GM04504 (cell line): Measurements from ENCODE around the gene SHISA5.
"Not testable (repeated sequence)": the region's sequence is repeated elsewhere in the genome, so short reads cannot be mapped to it uniquely, and the experiment has no call there.

Experiments used
- DNase-seq: peaks from one replicate; pipeline ENCODE4 v3.0.0-alpha.2; 2012; ENCODE audit warnings: low read depth

Gene SHISA5

DNA sequence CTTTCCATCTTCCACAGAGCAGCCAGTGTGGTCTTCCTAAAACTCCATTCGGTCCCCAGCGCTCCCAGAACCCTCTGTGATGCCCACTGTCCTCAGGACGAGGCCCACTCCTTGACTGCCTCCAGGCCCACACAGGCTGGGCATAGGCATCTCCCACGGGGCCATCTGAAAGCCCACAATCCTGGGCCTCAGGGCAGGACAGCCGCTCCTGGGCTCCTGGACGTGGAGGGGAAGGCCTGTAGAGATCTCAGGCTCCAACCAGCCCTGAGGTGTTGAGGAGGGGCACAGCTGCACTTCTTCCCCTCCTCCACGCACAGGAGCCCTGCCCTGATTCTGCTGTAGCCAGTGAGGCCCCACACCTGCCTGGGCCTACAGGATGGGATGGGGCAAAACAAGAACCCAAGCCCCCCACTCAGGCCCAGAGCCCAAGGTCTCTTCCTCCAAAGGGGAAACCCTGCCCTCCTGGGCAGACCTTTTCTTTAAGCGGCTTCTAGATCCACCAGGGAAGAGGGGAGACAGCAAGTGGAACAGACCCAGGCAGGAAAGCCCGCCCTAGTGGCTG, 25.9 kb downstream of the SHISA5 start:
- DNase-seq: no peak

DNA sequence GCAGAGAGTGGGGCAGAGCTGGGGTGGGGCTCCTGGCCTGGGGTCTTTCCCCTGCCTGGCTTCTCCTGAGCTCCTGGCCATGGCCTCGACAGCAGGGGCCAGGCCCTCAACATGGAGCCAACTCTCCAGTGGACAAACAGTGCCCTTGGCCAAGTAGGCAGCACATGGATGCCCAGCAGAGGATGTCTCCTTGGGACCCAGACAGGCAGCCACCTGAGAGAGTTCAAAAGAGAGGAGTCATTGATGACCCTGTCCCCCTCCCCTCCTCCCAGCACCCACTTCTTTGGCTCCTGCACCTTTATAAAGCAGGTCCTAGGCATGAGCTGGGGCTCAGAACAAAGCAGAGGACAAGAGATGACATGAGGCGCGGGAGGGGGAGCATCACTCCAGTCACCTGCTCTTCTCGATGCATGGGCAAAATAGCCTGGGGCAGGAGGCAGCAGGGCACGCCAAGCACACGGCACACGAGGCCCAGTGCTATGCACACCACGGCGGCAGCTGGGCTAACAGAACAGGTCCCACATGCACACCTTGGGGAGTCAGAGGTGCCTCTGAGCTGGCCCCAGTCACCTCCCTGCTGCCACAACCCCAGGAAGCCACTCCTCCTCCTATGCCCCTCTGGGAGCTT, 27.4 kb downstream of the SHISA5 start:
- no peak for DNase-seq

DNA sequence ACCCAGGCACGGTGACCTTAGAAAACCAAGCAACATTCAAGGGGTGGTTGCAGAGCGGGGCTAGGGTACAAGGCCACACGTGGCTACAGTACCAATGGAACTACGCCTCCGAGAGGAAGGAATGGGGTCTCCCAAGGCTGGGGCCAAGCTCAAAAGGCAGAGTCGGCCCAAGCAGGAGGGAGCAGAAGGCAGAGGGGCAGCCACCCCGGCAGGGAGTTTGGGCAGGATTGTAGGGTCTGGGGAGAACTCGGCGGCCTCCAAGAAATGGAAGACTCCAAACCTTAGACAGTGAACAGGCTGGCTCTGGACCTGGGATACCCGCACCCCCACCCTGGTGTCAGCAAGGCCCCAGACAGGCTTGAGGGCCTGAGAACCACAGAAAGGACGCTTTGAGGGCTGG, 28.8 kb downstream of the SHISA5 start:
- DNase-seq: no peak

DNA sequence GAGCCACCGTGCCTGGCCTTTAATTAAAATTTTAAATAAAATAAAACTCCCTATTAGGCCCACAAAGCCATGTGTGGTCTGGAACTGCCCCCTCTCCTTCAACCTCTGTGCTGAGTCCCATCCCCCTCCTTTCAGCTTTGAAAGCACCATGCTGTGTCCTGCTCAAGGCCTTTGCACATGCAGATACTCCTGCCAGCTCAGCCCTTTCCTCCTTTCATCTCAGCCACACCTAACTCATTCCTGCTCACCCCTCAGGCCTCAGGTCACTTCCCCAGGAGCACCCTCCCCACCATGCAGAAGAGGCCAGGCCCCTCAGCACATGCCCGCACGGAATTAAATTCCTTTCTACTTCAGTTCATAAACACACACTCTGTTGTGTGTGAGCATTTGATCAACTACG, 29.4 kb downstream of the SHISA5 start:
- no peak for DNase-seq

DNA sequence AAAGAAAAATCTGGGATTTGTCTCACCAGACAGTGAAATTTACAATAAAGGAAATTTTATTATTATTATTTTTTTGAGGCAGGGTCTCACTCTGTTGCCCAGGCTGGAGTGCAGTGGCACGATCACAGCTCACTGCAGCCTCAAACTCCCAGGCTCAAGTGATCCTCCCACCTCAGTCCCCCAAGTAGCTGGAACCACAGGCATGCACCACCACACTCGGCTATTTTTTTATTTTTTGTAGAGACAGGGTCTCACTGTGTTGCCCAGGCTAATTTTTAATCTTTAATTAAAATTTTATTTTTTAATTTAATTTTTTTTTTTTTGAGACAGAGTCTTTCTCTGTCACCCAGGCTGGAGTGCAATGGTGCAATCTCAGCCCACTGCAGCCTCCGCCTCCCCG, 29.9 kb downstream of the SHISA5 start:
- not testable (repeated sequence) for DNase-seq

DNA sequence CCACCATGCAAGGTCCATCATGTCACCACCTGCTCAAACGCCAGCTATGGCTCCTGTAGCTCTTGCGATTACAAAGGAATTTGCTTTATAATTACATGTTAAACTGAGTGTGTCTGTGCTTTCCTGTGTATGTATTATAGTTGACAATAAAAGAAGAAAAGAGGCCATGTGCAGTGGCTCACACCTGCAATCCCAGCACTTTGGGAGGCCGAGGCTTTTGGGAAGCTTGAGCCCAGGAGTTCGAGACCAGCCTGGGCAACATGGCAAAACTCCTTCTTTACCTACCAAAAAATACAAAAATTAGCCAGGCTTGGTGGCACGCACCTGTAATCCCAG, 30.4 kb downstream of the SHISA5 start:
- no peak for DNase-seq

DNA sequence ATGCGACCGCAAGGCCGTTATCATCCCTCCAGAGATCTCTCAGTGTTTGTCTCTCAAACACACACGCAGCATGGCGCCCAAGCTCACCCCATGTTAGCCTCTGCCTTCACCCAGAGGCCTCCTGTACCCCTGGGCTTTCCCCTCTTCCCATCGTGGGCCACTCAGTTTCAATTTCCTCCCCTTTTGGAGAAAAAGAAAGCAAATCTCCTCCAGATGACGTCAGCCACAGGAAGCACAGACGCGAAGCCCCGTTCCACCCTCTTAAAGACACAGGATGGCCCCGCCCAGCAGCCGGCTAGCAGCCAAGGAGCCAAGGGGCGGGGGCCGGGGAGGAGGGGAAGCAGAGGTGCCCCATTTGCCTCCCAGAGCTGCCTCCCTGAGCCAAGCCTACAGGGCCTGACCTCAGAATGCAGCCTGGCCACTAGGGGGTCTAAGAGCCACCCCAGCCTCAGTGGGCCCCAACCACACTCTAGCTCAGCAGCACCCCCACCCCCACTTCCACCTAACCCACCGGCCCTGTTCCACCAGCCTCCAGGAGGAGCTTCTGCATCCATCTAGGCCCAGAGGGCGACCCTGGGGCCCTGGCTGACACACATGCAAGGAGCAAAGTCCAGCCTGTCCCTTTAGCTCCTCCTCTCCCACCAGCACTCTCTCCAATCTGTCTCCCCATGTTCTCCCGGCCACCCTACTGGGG, 30.9 kb downstream of the SHISA5 start:
- peak; percentile 83 for DNase-seq

DNA sequence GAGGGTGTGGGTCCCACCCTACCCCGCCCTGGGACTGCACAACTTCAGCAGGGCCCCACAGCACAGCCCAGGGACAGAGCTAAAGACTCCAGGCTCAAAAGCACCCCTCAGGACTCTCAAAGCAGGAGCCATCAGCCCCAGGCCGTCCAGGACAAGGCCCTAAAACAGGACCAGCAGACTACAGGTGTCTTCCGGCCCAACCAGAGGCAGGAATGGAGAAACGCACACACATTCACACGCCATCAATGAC, 31.4 kb downstream of the SHISA5 start:
- DNase-seq: peak; percentile 10

DNA sequence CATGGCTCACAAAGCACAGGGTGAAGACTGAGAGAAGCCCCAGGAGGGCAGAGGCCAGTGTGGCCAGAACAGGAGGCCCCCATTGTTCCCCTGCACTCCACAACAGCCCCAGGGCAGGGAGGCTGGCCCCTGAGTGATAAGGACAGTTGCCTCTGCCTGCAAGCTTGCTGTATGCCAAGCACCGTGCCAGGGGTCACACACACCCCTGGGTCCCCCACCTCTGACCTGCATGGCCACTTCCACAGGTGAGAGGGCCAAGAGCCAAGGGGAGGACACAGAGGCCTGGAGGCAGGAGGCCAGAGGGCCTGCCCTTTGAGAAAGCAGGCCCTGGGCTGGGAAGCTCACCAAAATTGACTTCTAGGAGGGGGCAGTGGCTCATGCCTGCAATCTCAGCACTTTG, 33.7 kb downstream of the SHISA5 start:
- no peak for DNase-seq

DNA sequence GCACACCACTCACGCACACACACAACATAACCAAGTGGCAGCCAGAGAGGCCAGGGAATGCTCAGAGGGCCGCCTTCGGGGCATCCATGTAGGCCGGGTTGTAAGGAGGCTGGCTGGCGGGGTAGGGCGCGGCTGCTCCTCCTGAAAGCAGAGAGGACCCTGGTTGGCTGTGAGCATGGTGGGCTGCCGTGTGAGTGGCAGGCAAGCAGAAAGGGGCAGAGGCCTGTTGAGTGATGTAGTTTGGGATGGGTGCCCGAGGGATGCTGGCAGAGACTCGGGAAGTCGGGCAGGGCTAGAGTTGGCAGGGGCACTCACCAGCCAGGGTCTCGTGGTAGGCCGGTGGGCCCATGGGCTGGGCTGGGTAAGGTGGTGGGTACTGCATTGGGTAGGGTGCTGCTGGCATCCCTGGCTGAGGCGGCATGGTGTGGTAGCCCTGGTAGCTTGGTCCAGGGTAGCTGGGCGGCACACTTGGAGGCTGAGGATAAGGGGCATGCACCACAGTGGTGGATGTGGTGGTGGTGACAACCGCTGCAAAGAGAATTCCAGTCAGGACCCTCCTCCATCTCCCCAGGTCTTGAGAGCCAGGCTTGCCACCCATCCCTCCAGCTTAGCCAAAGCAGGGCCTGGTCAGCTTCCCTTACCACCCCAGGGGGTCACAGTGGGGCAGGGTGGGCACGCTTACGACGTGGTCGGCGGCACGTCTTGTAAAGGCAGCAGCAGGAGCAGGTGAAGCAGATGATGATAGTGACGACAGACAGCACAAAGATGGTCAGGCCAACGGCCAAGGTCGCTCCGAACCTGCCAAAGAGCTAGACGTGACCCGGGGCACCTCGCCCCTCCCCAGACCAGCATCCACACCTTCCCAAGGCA, 34.7 kb downstream of the SHISA5 start:
- DNase-seq: no peak

DNA sequence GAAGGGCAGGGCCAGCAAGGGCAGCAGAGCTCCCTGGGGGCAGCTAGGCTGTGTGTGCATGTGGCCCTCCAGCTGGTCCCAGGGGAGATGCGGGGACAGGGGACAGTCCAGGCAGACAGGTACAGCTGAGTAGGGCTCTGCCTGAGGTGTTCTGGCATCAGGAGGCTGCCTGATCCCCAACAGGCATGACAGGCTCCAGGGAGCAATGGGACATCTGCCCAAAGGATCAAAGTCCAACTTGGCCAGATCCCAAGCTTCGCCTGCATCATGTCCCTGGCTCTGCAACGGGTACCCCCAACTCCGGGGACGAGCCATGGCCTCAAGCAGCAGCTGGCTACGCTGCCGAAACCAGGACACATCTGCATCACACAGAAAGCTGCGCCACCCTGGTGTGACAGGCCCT, 35.6 kb downstream of the SHISA5 start:
- no peak for DNase-seq

DNA sequence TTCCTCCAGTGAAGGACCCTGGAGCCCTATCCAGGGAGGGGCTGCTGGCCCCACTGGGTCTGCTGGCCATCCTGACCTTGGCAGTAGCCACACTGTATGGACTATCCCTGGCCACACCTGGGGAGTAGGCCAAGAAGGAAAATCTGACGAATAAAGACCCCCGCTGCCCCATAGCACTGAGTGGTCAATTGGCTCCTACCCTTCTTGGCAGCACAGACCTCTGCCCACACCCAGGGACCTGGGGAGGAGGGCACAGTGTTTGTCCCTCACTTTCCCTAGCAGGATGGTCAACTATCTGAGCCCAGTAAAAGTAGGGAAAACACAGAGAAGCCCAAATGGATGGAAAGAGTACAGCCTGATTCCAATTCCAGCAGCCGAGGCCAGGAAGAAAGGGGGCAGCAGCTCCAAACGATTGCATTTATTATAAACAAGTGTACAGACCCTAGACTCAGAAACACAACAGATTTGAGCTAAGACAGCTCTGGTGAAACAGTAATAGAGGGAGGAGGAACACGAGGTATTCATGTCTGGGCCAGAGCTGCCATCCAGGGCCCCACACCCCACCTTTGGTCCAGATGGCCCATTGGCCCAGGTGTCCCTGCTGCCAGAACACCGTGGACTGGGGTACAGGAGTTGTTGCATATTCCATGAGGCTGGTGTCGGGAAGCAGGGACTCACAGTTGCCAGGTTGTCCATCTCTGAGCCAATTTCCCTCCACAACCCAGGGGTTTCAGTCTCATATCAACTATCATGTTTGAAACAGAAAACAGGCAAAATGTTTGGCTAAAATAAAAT, 36.3 kb downstream of the SHISA5 start:
- no peak for DNase-seq

DNA sequence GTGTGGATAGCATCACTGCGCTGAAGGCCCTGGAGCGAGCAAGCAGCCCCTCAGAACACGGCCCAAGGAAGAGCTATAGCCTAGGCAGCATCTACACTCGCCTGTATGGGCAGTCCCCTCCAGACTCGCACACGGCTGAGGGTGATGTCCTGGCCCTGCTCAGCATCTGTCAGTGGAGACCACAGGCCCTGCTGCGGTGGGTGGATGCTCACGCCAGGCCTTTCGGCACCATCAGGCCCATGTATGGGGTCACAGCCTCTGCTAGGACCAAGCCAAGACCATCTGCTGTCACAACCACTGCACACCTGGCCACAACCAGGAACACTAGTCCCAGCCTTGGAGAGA, 36.9 kb downstream of the SHISA5 start:
- no peak for DNase-seq

DNA sequence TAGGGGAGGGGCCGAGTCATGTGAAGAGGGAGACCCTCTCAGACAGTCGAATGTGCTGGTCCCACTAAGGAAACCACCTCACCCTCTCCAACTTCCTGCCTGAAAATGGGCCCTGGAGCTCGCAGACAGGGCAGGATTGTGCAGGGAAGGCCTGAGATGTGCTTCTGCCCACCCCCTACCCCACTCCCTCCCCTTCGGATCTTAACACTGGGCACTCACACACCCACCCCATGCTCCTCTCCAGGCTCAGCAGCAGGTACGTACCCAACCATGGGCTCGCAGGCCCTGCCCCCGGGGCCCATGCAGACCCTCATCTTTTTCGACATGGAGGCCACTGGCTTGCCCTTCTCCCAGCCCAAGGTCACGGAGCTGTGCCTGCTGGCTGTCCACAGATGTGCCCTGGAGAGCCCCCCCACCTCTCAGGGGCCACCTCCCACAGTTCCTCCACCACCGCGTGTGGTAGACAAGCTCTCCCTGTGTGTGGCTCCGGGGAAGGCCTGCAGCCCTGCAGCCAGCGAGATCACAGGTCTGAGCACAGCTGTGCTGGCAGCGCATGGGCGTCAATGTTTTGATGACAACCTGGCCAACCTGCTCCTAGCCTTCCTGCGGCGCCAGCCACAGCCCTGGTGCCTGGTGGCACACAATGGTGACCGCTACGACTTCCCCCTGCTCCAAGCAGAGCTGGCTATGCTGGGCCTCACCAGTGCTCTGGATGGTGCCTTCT, 37.4 kb downstream of the SHISA5 start:
- no peak for DNase-seq

DNA sequence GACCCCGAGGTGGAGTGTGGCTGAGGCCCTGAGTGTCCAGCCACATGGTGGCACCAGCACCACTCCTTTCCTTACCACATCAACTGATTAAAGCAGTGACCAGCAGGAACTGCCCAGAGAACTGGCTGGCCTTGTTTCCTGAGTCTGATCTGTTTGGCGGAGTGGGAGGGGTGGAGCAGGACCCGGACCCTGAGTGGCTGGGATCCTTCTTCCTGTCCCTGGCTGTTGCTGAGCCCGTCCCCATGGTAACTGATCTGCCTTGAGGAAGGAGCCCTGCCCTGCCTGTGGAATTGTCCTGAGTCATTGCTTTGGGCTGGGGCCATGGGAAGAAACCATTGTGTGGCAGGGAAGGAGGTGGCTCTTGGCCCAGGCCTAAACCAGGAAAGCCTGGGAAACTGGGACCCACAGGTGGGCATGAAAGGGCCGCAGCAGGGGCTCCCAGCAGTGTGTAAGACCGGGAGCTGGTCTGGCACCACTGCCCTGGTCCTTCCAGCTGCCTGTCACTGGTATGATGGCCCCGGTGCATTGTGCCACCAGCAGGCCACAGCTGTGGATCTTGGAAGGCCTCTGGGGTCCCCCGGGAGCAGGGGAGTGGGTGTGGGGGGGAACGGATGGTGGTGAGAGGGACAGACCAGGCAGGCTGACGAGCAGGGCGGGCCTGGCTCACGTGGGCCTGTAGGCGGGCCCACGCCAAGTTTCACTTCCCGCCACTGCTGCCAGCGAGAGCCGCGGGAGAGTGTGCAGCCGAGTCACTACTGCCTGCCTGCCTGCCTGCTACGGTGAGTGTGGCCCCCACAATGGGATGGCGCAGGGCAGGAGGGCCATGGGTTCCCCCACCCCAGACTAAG, 38.2 kb downstream of the SHISA5 start:
- peak; percentile 100 for DNase-seq

DNA sequence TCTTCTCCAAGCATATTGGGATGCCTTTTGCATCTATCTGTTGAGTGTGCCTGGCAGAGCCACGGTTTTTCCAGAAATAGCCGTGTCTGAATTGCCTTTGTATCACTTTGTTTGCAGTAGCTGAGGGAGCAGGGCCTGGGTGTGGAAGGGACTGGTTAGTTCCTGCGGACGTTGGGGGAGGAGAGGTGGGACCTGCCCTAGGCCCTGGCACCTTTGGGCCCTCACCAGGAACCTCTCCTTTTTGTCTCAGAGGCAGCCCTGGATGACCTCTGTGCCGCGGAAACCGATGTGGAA, 38.8 kb downstream of the SHISA5 start:
- no peak for DNase-seq

DNA sequence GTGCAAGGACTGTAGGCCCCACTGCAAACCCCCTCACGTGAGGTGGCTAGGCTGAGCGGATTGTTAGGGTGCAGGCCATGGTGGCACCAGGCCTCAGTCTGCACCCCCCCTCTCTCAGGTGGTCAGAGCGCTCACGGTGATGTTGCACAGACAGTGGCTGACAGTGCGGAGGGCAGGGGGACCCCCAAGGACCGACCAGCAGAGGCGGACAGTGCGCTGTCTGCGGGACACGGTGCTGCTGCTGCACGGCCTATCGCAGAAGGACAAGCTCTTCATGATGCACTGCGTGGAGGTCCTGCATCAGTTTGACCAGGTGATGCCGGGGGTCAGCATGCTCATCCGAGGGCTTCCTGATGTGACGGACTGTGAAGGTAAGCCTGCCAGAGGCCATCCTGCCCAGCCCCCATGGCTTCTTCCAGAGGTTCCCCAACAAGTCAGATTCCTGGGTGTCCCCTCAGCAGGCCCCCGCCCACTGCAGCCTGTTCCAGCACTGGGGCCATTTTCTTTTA, 39.2 kb downstream of the SHISA5 start:
- DNase-seq: no peak

DNA sequence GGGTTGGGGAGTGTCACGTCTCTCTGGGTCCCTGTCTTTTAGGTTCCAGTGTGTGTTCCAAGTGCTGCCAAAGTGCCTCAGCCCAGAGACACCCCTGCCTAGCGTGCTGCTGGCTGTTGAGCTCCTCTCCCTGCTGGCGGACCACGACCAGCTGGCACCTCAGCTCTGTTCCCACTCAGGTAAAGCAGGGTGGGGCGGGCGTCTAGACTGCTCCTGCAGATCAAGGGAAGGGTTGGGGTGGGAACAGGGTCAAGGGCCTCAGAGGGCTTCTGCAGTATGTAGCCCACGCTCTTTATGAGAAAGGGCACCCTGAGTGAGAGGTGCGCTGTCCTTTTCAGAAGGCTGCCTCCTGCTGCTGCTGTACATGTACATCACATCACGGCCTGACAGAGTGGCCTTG, 40.3 kb downstream of the SHISA5 start:
- DNase-seq: no peak

DNA sequence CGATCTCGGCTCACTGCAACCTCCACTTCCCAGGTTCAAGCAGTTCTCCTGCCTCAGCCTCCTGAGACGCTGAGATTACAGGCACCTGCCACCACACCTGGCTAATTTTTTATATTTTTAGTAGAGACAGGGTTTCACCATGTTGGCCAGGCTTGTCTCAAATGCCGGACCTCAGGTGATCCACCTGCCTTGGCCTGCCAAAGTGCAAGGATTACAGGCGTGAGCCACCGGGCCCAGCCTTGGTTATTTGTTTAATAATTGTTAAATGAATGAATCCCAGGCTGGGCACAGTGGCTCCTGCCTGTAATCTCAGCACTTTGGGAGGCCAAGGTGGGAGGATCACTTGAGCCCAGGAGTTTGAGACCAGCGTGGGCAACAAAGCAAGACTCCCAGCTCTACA, 42.2 kb downstream of the SHISA5 start:
- not testable (repeated sequence) for DNase-seq

DNA sequence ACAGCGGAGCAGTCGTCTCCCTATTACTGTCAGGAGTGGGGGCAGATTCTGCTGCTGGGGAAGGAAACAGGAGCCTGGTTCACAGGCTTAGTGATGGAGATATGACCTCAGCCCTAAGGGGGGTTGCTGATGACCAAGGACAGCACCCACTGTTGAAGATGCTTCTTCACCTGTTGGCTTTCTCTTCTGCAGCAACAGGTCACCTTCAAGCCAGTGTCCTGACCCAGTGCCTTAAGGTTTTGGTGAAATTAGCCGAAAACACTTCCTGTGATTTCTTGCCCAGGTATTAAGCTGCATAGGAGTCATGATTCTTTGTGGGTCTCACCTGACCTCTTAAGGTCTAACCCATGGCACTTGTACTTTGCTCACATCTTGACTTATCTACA, 43.5 kb downstream of the SHISA5 start:
- no peak for DNase-seq
